Type B pancreatic cell (in vitro differentiated cells): ENCODE data around the gene BRMS1L. TPM values are rescaled to one million over a fixed set of nuclear protein-coding genes. Genes with fewer than 3 reads are reported as not detected.

Experiments
- DNase-seq: peaks from one replicate; pipeline ENCODE4 v3.0.0; 2021; ENCODE audit warnings: mixed read lengths; ENCODE audit not compliant: unreplicated experiment; ENCODE audit errors: extremely low spot score
- H3K27ac Mint-ChIP-seq: 2 replicates; pipeline ENCODE4 v1.8.0; 2021; ENCODE audit warnings: mild to moderate bottlenecking, mixed read lengths
- H3K27me3 Mint-ChIP-seq: 2 replicates; pipeline ENCODE4 v1.8.0; 2021; ENCODE audit warnings: mixed read lengths
- H3K36me3 Mint-ChIP-seq: 2 replicates; pipeline ENCODE4 v1.8.0; 2021; ENCODE audit warnings: mixed read lengths
- H3K4me1 Mint-ChIP-seq: one replicate; pipeline ENCODE4 v1.8.0; 2021; ENCODE audit warnings: mixed read lengths; ENCODE audit not compliant: unreplicated experiment
- H3K4me3 Mint-ChIP-seq: 2 replicates; pipeline ENCODE4 v1.8.0; 2021; ENCODE audit warnings: mild to moderate bottlenecking, mixed read lengths
- H3K9me3 Mint-ChIP-seq: 2 replicates; pipeline ENCODE4 v1.8.0; 2021; ENCODE audit warnings: mixed read lengths
- total RNA-seq: library from RNA; stranded (reverse); gene quantifications from 2 replicates; pipeline ENCODE4 v1.2.1, GENCODE V29; 2021; ENCODE audit warnings: low replicate concordance
- TF ChIP-seq, protein P1 (sequence below): fragments of 200-600 bp; sonication (generic); conservative IDR thresholded peaks from 2 replicates; pipeline ENCODE4 v1.5.0; 2021; ENCODE audit warnings: antibody characterized with exemption, mild to moderate bottlenecking

The BRMS1L gene
- total RNA-seq, 1 donor from 2014 or later = 14.6 TPM

DNA sequence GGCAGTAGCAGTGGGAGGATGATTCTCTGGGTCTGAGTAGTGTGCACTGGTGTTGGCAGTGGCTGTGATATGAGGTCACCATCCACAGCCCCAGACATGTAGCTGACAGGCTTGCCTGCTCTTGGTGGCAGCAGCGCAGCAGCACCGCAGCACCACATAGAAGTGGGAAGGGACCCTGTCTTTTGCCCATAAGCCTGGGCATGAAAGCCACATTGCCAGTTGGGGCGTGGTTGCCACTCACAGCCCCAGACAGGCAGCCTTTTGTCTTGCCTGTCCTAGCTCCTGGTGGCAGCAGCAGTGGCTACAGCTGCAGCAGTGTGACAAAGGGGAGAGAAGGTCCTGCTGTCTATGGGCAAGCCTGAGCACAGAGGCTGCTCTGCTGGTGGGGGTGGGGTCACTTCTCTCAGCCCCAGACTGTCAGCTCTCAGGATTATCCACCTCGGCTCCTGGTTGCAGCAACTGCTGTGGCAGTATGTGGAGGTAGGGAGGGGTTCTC lies 71.5 kb downstream of the BRMS1L start:
- Mint-ChIP-seq H3K27ac (no peak overlapping the region), H3K36me3 (no peaks in the 10 kb centered on the region), H3K9me3 (peaks cover 10% of the 10 kb centered on the region), H3K4me1 (no peaks in the 10 kb centered on the region), H3K27me3 (no peaks in the 10 kb centered on the region), H3K4me3 (no peak overlapping the region)
- no peak for DNase-seq
- TF ChIP-seq, protein P1, sequence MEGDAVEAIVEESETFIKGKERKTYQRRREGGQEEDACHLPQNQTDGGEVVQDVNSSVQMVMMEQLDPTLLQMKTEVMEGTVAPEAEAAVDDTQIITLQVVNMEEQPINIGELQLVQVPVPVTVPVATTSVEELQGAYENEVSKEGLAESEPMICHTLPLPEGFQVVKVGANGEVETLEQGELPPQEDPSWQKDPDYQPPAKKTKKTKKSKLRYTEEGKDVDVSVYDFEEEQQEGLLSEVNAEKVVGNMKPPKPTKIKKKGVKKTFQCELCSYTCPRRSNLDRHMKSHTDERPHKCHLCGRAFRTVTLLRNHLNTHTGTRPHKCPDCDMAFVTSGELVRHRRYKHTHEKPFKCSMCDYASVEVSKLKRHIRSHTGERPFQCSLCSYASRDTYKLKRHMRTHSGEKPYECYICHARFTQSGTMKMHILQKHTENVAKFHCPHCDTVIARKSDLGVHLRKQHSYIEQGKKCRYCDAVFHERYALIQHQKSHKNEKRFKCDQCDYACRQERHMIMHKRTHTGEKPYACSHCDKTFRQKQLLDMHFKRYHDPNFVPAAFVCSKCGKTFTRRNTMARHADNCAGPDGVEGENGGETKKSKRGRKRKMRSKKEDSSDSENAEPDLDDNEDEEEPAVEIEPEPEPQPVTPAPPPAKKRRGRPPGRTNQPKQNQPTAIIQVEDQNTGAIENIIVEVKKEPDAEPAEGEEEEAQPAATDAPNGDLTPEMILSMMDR = no peak

- TF ChIP-seq, protein P1 = no peak
- Mint-ChIP-seq H3K4me3 (no peak overlapping the region), H3K27me3 (no peaks in the 10 kb centered on the region), H3K36me3 (no peaks in the 10 kb centered on the region), H3K9me3 (peaks cover 10% of the 10 kb centered on the region), H3K4me1 (no peaks in the 10 kb centered on the region), H3K27ac (no peak overlapping the region)
- no peak for DNase-seq
These were observed 72.2 kb downstream of the BRMS1L start for GRCh38 chr14:35898217-35898775.

DNA sequence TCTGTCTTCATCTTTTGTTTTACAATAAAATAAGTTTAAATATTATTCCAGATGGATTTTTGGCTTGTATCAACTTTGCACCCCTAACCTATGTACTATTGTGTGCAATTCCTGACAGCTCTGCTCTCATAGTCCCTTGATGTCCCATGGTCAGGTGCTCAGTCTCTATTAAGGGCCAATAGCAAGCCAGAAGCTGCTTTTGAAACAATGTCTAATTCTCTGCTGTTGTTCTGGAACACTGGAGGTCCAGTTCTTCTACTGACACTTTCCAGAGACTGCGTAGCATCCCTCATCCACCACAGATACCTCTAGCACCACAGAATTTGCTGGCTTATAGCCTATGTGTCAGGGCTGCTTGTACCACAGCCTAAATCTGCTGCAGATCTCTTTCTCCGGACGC lies 74.6 kb downstream of the BRMS1L start:
- Mint-ChIP-seq H3K27me3 (no peaks in the 10 kb centered on the region), H3K36me3 (no peaks in the 10 kb centered on the region), H3K27ac (no peak overlapping the region), H3K4me3 (no peak overlapping the region), H3K9me3 (peaks cover 5% of the 10 kb centered on the region), H3K4me1 (no peaks in the 10 kb centered on the region)
- TF ChIP-seq, protein P1 = no peak
- DNase-seq = no peak

DNA sequence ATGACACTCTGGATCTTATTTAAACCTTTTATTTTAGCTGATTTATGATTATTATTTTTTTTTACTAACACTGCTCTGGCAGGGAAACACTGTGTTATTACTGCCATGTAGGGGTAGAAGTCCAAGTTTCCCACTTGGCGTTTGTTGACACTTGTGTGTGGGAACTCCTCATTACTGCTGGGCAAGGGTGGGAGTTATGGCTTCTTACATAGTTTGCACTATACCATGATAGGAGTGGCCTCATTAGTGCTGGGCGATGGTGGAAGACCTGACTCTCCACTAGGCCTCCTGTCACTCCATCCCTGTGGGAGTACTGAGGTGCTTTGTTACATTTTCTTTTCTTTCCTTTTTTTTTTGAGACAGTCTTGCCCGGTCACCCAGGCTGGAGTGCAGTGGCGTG lies 83.5 kb downstream of the BRMS1L start:
- H3K4me3 Mint-ChIP-seq = no peak overlapping the region
- H3K9me3 Mint-ChIP-seq = no peaks in the 10 kb centered on the region
- no peaks in the 10 kb centered on the region for H3K27me3 Mint-ChIP-seq
- H3K36me3 Mint-ChIP-seq = no peaks in the 10 kb centered on the region
- no peak for DNase-seq
- no peaks in the 10 kb centered on the region for H3K4me1 Mint-ChIP-seq
- TF ChIP-seq, protein P1 = no peak
- H3K27ac Mint-ChIP-seq = no peak overlapping the region

GRCh38 chr14:35910191-35910590 lies 84.1 kb downstream of the BRMS1L start:
- Mint-ChIP-seq H3K36me3 (no peaks in the 10 kb centered on the region), H3K27ac (no peak overlapping the region), H3K4me1 (no peaks in the 10 kb centered on the region), H3K27me3 (no peaks in the 10 kb centered on the region), H3K9me3 (no peaks in the 10 kb centered on the region), H3K4me3 (no peak overlapping the region)
- DNase-seq = no peak
- TF ChIP-seq, protein P1 = no peak
